ENCODE measurements around the gene CCDC194. TPM values are rescaled to one million over a fixed set of nuclear protein-coding genes. Genes with fewer than 3 reads are reported as not detected.

Gene CCDC194
- total and polyA plus RNA-seq, 2 of the 13 experiments (the other 11 are each of a cell fraction or from before 2014, with no cell fraction given): 0.13 to 0.21 TPM

- TF ChIP-seq IRF9 (CRISPR knock-in tag; IDR thresholded peaks at IDR 0.05; ENCODE audit: borderline replicate concordance) (0 out of 2 replicates have a peak, but pooled peaks have one; percentile 31), HOXA5 (CRISPR knock-in tag; IDR thresholded peaks at IDR 0.05) (0 out of 2 replicates have a peak, but pooled peaks have one; percentile 65), ZNF34 (CRISPR knock-in tag; IDR thresholded peaks at IDR 0.05; ENCODE audit: borderline replicate concordance) (no peak), HMG20A (CRISPR knock-in tag; IDR thresholded peaks at IDR 0.05; ENCODE audit: borderline replicate concordance) (no peak), ZNF550 (CRISPR knock-in tag; IDR thresholded peaks at IDR 0.05; ENCODE audit: borderline replicate concordance) (no peak), NAIF1 (CRISPR knock-in tag; IDR thresholded peaks at IDR 0.05; ENCODE audit: borderline replicate concordance) (no peak), ZBTB33 (CRISPR knock-in tag; IDR thresholded peaks at IDR 0.05) (peak; percentile 45; the same call in 1 of the 2 replicates), HES4 (CRISPR knock-in tag; IDR thresholded peaks at IDR 0.05; ENCODE audit: borderline replicate concordance) (no peak), SALL2 (CRISPR knock-in tag; IDR thresholded peaks at IDR 0.05) (no peak), ZNF788 (CRISPR knock-in tag; IDR thresholded peaks at IDR 0.05; ENCODE audit: borderline replicate concordance) (peak; percentile 36; the same call in 1 of the 2 replicates), ZNF646 (CRISPR knock-in tag; IDR thresholded peaks at IDR 0.05) (no peak), NFYC (CRISPR knock-in tag; IDR thresholded peaks at IDR 0.05) (peak; percentile 26; the same call in 1 of the 2 replicates), TCF7 (IDR thresholded peaks at IDR 0.05; ENCODE audit: low read depth) (no peak), PCBP2 (optimal IDR thresholded peaks at IDR 0.05; ENCODE audit: low read depth, low read length, poor library complexity, severe bottlenecking) (no peak), HMGA1 (CRISPR knock-in tag; conservative IDR thresholded peaks at IDR 0.05) (no peak), ZNF292 (CRISPR knock-in tag; IDR thresholded peaks at IDR 0.05; ENCODE audit: borderline replicate concordance, low read depth) (no peak), NCOA2 (CRISPR knock-in tag; IDR thresholded peaks at IDR 0.05) (no peak), ZNF124 (CRISPR knock-in tag; IDR thresholded peaks at IDR 0.05) (peak; percentile 45; the same call in 1 of the 2 replicates), ATRX (CRISPR knock-in tag; IDR thresholded peaks at IDR 0.05; ENCODE audit: borderline replicate concordance) (no peak), MED13 (CRISPR knock-in tag; IDR thresholded peaks at IDR 0.05) (no peak), ARID2 (CRISPR knock-in tag; IDR thresholded peaks at IDR 0.05; ENCODE audit: borderline replicate concordance) (no peak), KDM5B (CRISPR knock-in tag; IDR thresholded peaks at IDR 0.05; ENCODE audit: borderline replicate concordance) (no peak; the same call in 1 of the 2 replicates)
Measured at GRCh38 chr19:17346109-17346671, 47.8 kb downstream of the CCDC194 start (continued).
